Measurements from ENCODE around the gene NRDC. TPM values are rescaled to one million over a fixed set of nuclear protein-coding genes. Genes with fewer than 3 reads are reported as not detected.

NRDC gene
- total and polyA plus RNA-seq, 2 of the 8 experiments (the other 6 are each of a cell fraction or from before 2014, with no cell fraction given), result 70.2 to 182 TPM

DNA sequence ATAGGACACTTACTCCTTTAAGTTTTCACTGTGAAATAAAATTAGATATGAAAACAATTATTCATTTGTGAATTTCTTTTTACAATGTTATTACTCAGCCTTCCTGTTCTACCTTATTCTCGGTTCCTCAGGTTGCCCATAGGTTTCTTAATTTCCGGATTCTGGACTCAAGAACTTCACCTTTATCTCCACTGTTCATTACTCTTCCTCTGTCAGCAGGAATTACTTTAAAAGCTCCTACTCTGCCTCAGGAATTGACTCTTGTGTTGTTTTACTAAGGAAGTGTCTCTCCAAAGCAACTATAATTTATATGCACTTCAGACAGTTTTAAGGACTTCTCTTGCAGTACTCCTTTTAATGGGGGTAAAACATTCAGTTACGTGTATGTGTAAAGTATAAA, 137.9 kb downstream of the NRDC start:
- POLR2A ChIA-PET (ENCODE audit: partially characterized antibody), result interaction anchor here (0.5 to 0.7 kb wide), 2 partner anchors 9 to 26 kb away, joined by 3 to 4 read pairs; no protein-coding TSS in a partner anchor
- Histone ChIP-seq H2BK15ac (ENCODE audit: low read length) (no peak overlapping the region), H3K9me3 (ENCODE audit: insufficient read depth in 2 of 2, low read depth in 1 of 2, low read length in 1 of 2) (no peaks in the 10 kb centered on the region), H3K18ac (ENCODE audit: extremely low read depth, low read length) (no peak overlapping the region), H2BK20ac (ENCODE audit: low read length) (no peak overlapping the region), H3K27ac (ENCODE audit: low read depth, low read length) (no peak overlapping the region), H3K9ac (replicated peaks in 1 of 4; ENCODE audit: extremely low read depth in 1 of 4, low read depth in 3 of 4, low read length in 3 of 4) (no peak overlapping the region), H2AFZ (ENCODE audit: low read length) (no peak overlapping the region), H3K79me2 (ENCODE audit: control insufficient read depth in 1 of 2, insufficient read depth in 2 of 2, low read length in 2 of 2) (peaks cover 0 to 47% of the 10 kb centered on the region in 2 experiments; a peak in 2 of 4 replicates), H3K36me3 (ENCODE audit: control insufficient read depth in 2 of 4, insufficient read depth in 4 of 4, low read length in 3 of 4) (no peaks in the 10 kb centered on the region), H3K56ac (replicated peaks; ENCODE audit: insufficient read length, low read depth, low read length) (no peak overlapping the region), H3K79me1 (ENCODE audit: low read depth, low read length) (no peaks in the 10 kb centered on the region; the same call in 1 of the 2 replicates), H3K14ac (ENCODE audit: insufficient read length) (no peak overlapping the region), H4K20me1 (replicated peaks in 1 of 2; ENCODE audit: control insufficient read depth in 1 of 2, insufficient read depth in 2 of 2, low read length in 2 of 2) (no peaks in the 10 kb centered on the region), H3K23ac (ENCODE audit: insufficient read length) (no peak overlapping the region), H3K4me1 (replicated peaks in 1 of 4; ENCODE audit: control insufficient read depth in 3 of 4, insufficient read depth in 4 of 4, low read length in 3 of 4) (no peaks in the 10 kb centered on the region; a peak in 1 of 7 replicates), H3K27me3 (replicated peaks in 1 of 4; ENCODE audit: control insufficient read depth in 3 of 4, extremely low read depth in 1 of 4, insufficient read depth in 3 of 4, low read length in 3 of 4) (no peaks in the 10 kb centered on the region), H2BK120ac (replicated peaks; ENCODE audit: low read depth, low read length) (no peak overlapping the region), H2BK5ac (ENCODE audit: low read depth, low read length) (no peak overlapping the region), H2AK5ac (ENCODE audit: low read depth, low read length) (no peak overlapping the region), H4K8ac (ENCODE audit: extremely low read depth, insufficient read depth, low read length) (no peak overlapping the region), H3K4ac (replicated peaks; ENCODE audit: insufficient read length, low read depth, low read length) (no peak overlapping the region), H4K5ac (ENCODE audit: insufficient read length, low read depth, low read length) (no peak overlapping the region), H2BK12ac (ENCODE audit: low read depth, low read length) (no peak overlapping the region), H3K4me2 (ENCODE audit: insufficient read depth in 1 of 2, low read depth in 2 of 2, low read length in 2 of 2) (no peak overlapping the region), H3K4me3 (ENCODE audit: extremely low read depth in 1 of 4, insufficient read depth in 2 of 4, low read depth in 3 of 4, low read length in 4 of 4) (no peak overlapping the region), H4K91ac (replicated peaks; ENCODE audit: insufficient read length, low read length) (no peak overlapping the region), H3K23me2 (ENCODE audit: low read depth, low read length) (no peaks in the 10 kb centered on the region; the same call in 1 of the 2 replicates)
- 87% methylated on average over 3 of the region's 3 CpGs; no CpG with 5 or more reads in 1 of the 2 experiments for WGBS, 2 experiments (ENCODE audit: extremely low coverage in 1 of 2, insufficient coverage in 1 of 2, insufficient read length in 1 of 2, insufficient replicate concordance in 2 of 2, low coverage in 1 of 2, low lambda C conversion rate in 2 of 2, missing lambda C conversion rate in 1 of 2)
- CTCF ChIA-PET (ENCODE audit: partially characterized antibody), result interaction anchor here (0.7 to 1.7 kb wide), 3 partner anchors 8 to 29 kb away, joined by 3 to 7 read pairs (median 5); no protein-coding TSS in a partner anchor
- DNase-seq (ENCODE audit: low read depth in 1 of 2, low spot score in 2 of 2) (no peak), FAIRE-seq (no peak)
- TF ChIP-seq SAP30 (IDR thresholded peaks at IDR 0.05; ENCODE audit: insufficient read depth, insufficient replicate concordance, low read length) (no peak), EP300 (IDR thresholded peaks at IDR 0.05; ENCODE audit: borderline replicate concordance in 1 of 2, low read depth in 2 of 2, low read length in 2 of 2) (no peak), TEAD4 (IDR thresholded peaks at IDR 0.05; ENCODE audit: low read depth, low read length) (no peak), USF2 (IDR thresholded peaks at IDR 0.05; ENCODE audit: low read length) (no peak), YY1 (IDR thresholded peaks at IDR 0.05; ENCODE audit: low read depth, low read length) (no peak), GABPA (IDR thresholded peaks at IDR 0.05; ENCODE audit: borderline replicate concordance, insufficient read depth, low read length) (no peak), RFX5 (IDR thresholded peaks at IDR 0.05; ENCODE audit: borderline replicate concordance, low read depth, low read length) (no peak), ATF3 (IDR thresholded peaks at IDR 0.05; ENCODE audit: insufficient read depth, low read depth, low read length) (no peak), CBX8 (IDR thresholded peaks at IDR 0.05; ENCODE audit: borderline replicate concordance, low read depth, low read length) (no peak)

Measured in H1 (cell line).